DOHH2 (cell line): ENCODE data around the gene COX14.
"Not testable (repeated sequence)": the region's sequence is repeated elsewhere in the genome, so short reads cannot be mapped to it uniquely, and the experiment has no call there.

Experiments used
- H3F3A ChIP-seq: fragments of 200-600 bp; sonication (generic), shearing (Covaris generic); 2 replicates; pipeline ENCODE4 v1.6.0; 2016; ENCODE audit warnings: antibody characterized with exemption, mild to moderate bottlenecking; ENCODE audit not compliant: control insufficient read depth, insufficient read depth
- H3K27ac ChIP-seq: fragments of 200-600 bp; sonication (generic); 2 replicates; pipeline ENCODE4 v1.5.1; 2014; ENCODE audit warnings: low read depth, mild to moderate bottlenecking, low read length, moderate library complexity
- H3K27me3 ChIP-seq: fragments of 200-600 bp; sonication (generic); 2 replicates; pipeline ENCODE4 v1.6.1; 2014; ENCODE audit warnings: mild to moderate bottlenecking, low read length, mixed read lengths; ENCODE audit not compliant: control insufficient read depth
- H3K36me3 ChIP-seq: fragments of 200-600 bp; sonication (generic); 2 replicates; pipeline ENCODE4 v1.6.1; 2014; ENCODE audit warnings: mild to moderate bottlenecking, low read length, moderate library complexity, mixed read lengths; ENCODE audit not compliant: control insufficient read depth
- H3K4me1 ChIP-seq: fragments of 200-600 bp; sonication (generic); 2 replicates; pipeline ENCODE4 v1.6.1; 2014; ENCODE audit warnings: mild to moderate bottlenecking, low read length, mixed read lengths; ENCODE audit not compliant: control insufficient read depth
- H3K4me2 ChIP-seq: fragments of 200-600 bp; sonication (generic); 2 replicates; pipeline ENCODE4 v1.6.0; 2014; ENCODE audit warnings: mild to moderate bottlenecking, low read length, moderate library complexity
- H3K4me3 ChIP-seq: fragments of 200-600 bp; sonication (generic); 2 replicates; pipeline ENCODE4 v1.5.1; 2014; ENCODE audit warnings: mild to moderate bottlenecking, low read length, mixed read lengths
- H3K79me2 ChIP-seq: fragments of 200-600 bp; sonication (generic); 2 replicates; pipeline ENCODE4 v1.6.1; 2014; ENCODE audit warnings: mild to moderate bottlenecking, low read length, mixed read lengths; ENCODE audit not compliant: control insufficient read depth
- H3K9me2 ChIP-seq: fragments of 200-600 bp; sonication (generic); replicated peaks from 2 replicates; pipeline ENCODE4 v1.6.1; 2014; ENCODE audit warnings: mild to moderate bottlenecking, low read length, mixed read lengths; ENCODE audit not compliant: control insufficient read depth
- H3K9me3 ChIP-seq: fragments of 200-600 bp; sonication (generic); 2 replicates; pipeline ENCODE4 v1.6.1; 2014; ENCODE audit warnings: antibody characterized with exemption, low read length, mixed read lengths; ENCODE audit not compliant: control insufficient read depth, insufficient read depth
- H4K20me1 ChIP-seq: fragments of 200-600 bp; sonication (generic); 2 replicates; pipeline ENCODE4 v1.6.0; 2014; ENCODE audit warnings: low read depth, mild to moderate bottlenecking, antibody characterized with exemption, low read length, moderate library complexity; ENCODE audit not compliant: control insufficient read depth, insufficient read depth
- EZH2phosphoT487 ChIP-seq: fragments of 200-600 bp; sonication (generic); IDR thresholded peaks from 2 replicates; pipeline ENCODE4 v1.6.1; 2017; ENCODE audit warnings: borderline replicate concordance, mild to moderate bottlenecking, antibody characterized with exemption, low read length, moderate library complexity, mixed read lengths
- TF ChIP-seq, protein P1 (sequence below): fragments of 200-600 bp; sonication (generic); IDR thresholded peaks from one replicate; pipeline ENCODE4 v1.5.1; 2014; ENCODE audit warnings: antibody characterized with exemption, mild to moderate bottlenecking, low read depth, low read length; ENCODE audit not compliant: poor library complexity, severe bottlenecking

COX14 gene

DNA sequence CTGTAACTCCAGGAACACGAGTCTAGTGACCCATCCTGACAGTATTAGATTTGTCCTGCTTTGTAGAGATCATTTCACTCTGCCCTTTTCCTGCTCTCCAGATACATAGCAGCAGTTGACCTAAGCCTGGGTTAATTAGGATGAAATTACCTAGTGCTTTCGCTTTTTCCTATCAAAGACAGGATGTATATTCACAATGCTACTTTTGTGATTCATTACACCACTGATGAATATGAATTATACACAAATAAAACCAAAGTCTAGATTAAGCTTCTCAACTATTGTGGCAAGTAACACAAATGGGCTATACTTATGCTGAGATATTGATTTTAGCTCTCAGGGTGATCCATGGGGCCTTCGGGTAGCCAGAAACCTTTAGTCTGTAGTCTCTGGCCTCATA is 37.3 kb downstream of the COX14 start:
- no peaks in the 10 kb centered on the region for H3K9me3 ChIP-seq
- no peaks in the 10 kb centered on the region for H4K20me1 ChIP-seq
- H3K4me1 ChIP-seq, result no peaks in the 10 kb centered on the region
- no peaks in the 10 kb centered on the region for H3K9me2 ChIP-seq
- TF ChIP-seq, protein P1, sequence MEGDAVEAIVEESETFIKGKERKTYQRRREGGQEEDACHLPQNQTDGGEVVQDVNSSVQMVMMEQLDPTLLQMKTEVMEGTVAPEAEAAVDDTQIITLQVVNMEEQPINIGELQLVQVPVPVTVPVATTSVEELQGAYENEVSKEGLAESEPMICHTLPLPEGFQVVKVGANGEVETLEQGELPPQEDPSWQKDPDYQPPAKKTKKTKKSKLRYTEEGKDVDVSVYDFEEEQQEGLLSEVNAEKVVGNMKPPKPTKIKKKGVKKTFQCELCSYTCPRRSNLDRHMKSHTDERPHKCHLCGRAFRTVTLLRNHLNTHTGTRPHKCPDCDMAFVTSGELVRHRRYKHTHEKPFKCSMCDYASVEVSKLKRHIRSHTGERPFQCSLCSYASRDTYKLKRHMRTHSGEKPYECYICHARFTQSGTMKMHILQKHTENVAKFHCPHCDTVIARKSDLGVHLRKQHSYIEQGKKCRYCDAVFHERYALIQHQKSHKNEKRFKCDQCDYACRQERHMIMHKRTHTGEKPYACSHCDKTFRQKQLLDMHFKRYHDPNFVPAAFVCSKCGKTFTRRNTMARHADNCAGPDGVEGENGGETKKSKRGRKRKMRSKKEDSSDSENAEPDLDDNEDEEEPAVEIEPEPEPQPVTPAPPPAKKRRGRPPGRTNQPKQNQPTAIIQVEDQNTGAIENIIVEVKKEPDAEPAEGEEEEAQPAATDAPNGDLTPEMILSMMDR, result no peak
- TF ChIP-seq EZH2phosphoT487, result no peak
- peaks cover 17% of the 10 kb centered on the region for H3K79me2 ChIP-seq
- no peak overlapping the region for H3K27ac ChIP-seq
- H3F3A ChIP-seq, result no peaks in the 10 kb centered on the region
- H3K4me2 ChIP-seq, result no peak overlapping the region
- no peaks in the 10 kb centered on the region for H3K36me3 ChIP-seq
- no peak overlapping the region for H3K4me3 ChIP-seq
- H3K27me3 ChIP-seq, result no peaks in the 10 kb centered on the region

DNA sequence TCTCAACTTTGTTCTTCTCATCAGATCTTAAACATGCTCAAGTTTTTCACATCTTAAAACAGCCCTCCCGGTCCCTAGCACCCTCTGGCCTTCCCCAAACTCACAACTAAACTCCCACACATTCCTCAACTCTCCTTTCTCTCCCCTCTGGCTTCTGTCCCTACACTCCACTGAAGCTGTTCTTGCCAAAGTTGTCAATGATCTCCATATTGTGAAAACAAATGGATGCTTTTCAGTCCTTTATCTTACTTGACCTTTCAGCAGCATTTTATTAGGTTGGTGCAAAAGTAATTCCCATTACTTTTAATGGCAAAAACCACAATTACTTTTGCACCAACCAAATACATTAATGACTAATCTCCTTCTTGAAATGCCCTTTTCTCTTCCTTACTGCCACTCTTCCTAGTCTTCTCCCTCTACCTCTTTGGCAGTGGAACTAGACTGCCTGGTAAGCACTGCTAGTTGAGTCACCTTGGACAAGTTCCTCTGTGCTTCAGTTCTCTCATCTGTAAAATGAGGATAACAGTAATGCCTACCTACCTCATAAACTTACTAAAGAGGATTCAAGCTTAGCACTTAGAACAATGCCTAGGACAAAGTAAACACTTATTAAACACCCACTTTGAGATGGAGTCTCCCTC is 39.1 kb downstream of the COX14 start:
- Histone ChIP-seq H3K27me3 (no peaks in the 10 kb centered on the region), H3K27ac (no peak overlapping the region), H3F3A (no peaks in the 10 kb centered on the region), H3K36me3 (no peaks in the 10 kb centered on the region), H3K9me3 (no peaks in the 10 kb centered on the region), H3K4me2 (no peak overlapping the region), H4K20me1 (no peaks in the 10 kb centered on the region), H3K79me2 (peaks cover 20% of the 10 kb centered on the region), H3K4me1 (no peaks in the 10 kb centered on the region), H3K4me3 (no peak overlapping the region), H3K9me2 (no peaks in the 10 kb centered on the region)
- TF ChIP-seq EZH2phosphoT487, result no peak
- TF ChIP-seq, protein P1, result no peak

DNA sequence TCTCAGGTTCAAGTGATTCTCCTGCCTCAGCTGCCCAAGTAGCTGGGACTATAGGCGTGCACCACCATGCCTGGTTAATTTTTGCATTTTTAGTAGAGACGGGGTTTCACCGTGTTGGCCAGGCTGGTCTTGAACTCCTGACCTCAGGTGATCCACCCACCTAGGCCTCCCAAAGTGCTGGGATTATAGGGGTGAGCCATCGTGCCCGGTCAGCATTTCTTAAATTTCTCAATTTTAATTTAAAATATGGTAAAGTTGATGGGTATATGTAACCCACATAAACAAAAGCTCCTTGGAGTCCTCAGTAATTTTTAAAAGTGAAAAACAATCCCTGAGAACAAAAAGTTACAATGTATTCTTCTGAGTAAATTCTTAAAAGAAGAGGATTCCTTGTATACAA is 42.9 kb downstream of the COX14 start:
- H3K79me2 ChIP-seq, result peaks cover 41% of the 10 kb centered on the region
- H3K9me3 ChIP-seq, H3K4me3 ChIP-seq: not testable (repeated sequence)

DNA sequence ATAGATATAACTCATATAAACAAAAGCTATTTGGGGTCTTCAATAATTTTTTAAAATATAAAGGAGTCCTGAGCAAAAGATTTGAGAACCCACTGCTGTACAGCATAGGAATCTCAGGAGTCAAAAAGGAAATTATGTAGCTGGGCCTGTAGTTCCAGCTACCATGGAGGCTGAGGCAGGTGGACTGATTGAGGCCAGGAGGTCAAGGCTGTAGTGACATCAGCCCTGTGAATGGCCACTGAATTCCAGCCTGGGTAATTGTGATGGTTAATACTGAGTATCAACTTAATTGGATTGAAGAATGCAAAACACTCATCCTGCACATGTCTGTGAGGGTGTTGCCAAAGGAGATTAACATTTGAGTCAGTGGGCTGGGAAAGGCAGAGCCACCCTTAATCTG is 44.6 kb downstream of the COX14 start:
- Histone ChIP-seq H3K9me3 (no peaks in the 10 kb centered on the region), H3K9me2 (no peaks in the 10 kb centered on the region), H3K79me2 (peaks cover 46% of the 10 kb centered on the region), H3F3A (peaks cover 4% of the 10 kb centered on the region; the same call in 1 of the 2 replicates), H3K27ac (no peak overlapping the region), H4K20me1 (no peaks in the 10 kb centered on the region), H3K27me3 (no peaks in the 10 kb centered on the region), H3K36me3 (no peaks in the 10 kb centered on the region), H3K4me2 (no peak overlapping the region), H3K4me1 (no peaks in the 10 kb centered on the region), H3K4me3 (no peak overlapping the region)
- no peak for TF ChIP-seq EZH2phosphoT487
- TF ChIP-seq, protein P1, result no peak

More for the DNA sequence above, 42.9 kb downstream of the COX14 start:
- H3K36me3 ChIP-seq, H3K4me1 ChIP-seq, H3K27ac ChIP-seq, H4K20me1 ChIP-seq, H3K27me3 ChIP-seq, H3F3A ChIP-seq, H3K4me2 ChIP-seq, H3K9me2 ChIP-seq: not testable (repeated sequence)
